GM23248 (cell line): ENCODE results near the gene IL6R. TPM values are rescaled to one million over a fixed set of nuclear protein-coding genes. Genes with fewer than 3 reads are reported as not detected.

Experiments
- DNase-seq: peaks from one replicate; pipeline ENCODE4 v3.0.0-alpha.2; 2015
- H2AFZ ChIP-seq: fragments of 200-600 bp; sonication (generic); 2 replicates; pipeline ENCODE4 v1.6.1; 2016; ENCODE audit warnings: antibody characterized with exemption
- H3F3A ChIP-seq: fragments of 200-600 bp; sonication (generic); 2 replicates; pipeline ENCODE4 v1.6.1; 2016; ENCODE audit warnings: mild to moderate bottlenecking, antibody characterized with exemption, mixed run types; ENCODE audit not compliant: insufficient read depth
- H3K27ac ChIP-seq: fragments of 200-600 bp; sonication (generic); 2 replicates; pipeline ENCODE4 v1.5.1; 2016; ENCODE audit warnings: mild to moderate bottlenecking
- H3K27me3 ChIP-seq: fragments of 200-600 bp; sonication (generic); replicated peaks from 2 replicates; pipeline ENCODE4 v1.6.1; 2016; ENCODE audit warnings: mild to moderate bottlenecking; ENCODE audit not compliant: insufficient read depth
- H3K36me3 ChIP-seq: fragments of 200-600 bp; sonication (generic); 2 replicates; pipeline ENCODE4 v1.6.1; 2016; ENCODE audit warnings: low read depth, mild to moderate bottlenecking
- H3K4me1 ChIP-seq: fragments of 200-600 bp; sonication (generic); 2 replicates; pipeline ENCODE4 v1.6.1; 2016; ENCODE audit warnings: mild to moderate bottlenecking; ENCODE audit not compliant: insufficient read depth
- H3K4me2 ChIP-seq: fragments of 200-600 bp; sonication (generic); one replicate; pipeline ENCODE4 v1.6.1; 2016; ENCODE audit warnings: mild to moderate bottlenecking; ENCODE audit not compliant: unreplicated experiment
- H3K4me3 ChIP-seq: fragments of 200-600 bp; sonication (generic); 2 replicates; pipeline ENCODE4 v1.5.1; 2016; ENCODE audit warnings: mild to moderate bottlenecking
- H3K79me2 ChIP-seq: fragments of 200-600 bp; sonication (generic); 2 replicates; pipeline ENCODE4 v1.6.1; 2016; ENCODE audit warnings: mild to moderate bottlenecking; ENCODE audit not compliant: insufficient read depth
- H3K9ac ChIP-seq: fragments of 200-600 bp; sonication (generic); 2 replicates; pipeline ENCODE4 v1.6.1; 2016; ENCODE audit warnings: mild to moderate bottlenecking
- H3K9me2 ChIP-seq: fragments of 200-600 bp; sonication (generic); 2 replicates; pipeline ENCODE4 v1.6.1; 2016; ENCODE audit warnings: mixed run types, mild to moderate bottlenecking, moderate library complexity; ENCODE audit not compliant: insufficient read depth
- H3K9me3 ChIP-seq: fragments of 200-600 bp; sonication (generic); one replicate; pipeline ENCODE4 v1.6.1; 2017; ENCODE audit warnings: low read depth
- H4K20me1 ChIP-seq: fragments of 200-600 bp; sonication (generic); 2 replicates; pipeline ENCODE4 v1.6.0; 2016; ENCODE audit not compliant: insufficient read depth
- EZH2 ChIP-seq: fragments of 200-600 bp; sonication (generic); IDR thresholded peaks from 2 replicates; pipeline ENCODE4 v1.6.1; 2018; ENCODE audit warnings: antibody characterized with exemption, mild to moderate bottlenecking; ENCODE audit not compliant: insufficient read depth, poor library complexity, severe bottlenecking
- EZH2phosphoT487 ChIP-seq: fragments of 200-600 bp; sonication (generic); IDR thresholded peaks from 2 replicates; pipeline ENCODE4 v1.6.1; 2018; ENCODE audit warnings: antibody characterized with exemption, moderate library complexity, mild to moderate bottlenecking, low read depth; ENCODE audit not compliant: insufficient read depth
- WGBS, 2 experiments: methylation state at CpG; one replicate each; pipeline ENCODE4 v1.1.6; 2015 to 2017; ENCODE audit warnings: low lambda C conversion rate in 2 of 2, low coverage in 1 of 2; ENCODE audit errors: missing lambda C conversion rate in 2 of 2; 5-methylcytosine and 5-hydroxymethylcytosine counted together
- in situ Hi-C: fragments of 300-500 bp; cut with MboI; formaldehyde crosslinking; loops from 2 replicates; pipeline ENCODE4 v1.15.0; 2020
- polyA plus RNA-seq: library from polyadenylated mRNA; unstranded; fragments of >200 nt; fragmentation: Nextera tagmentation; extraction: Ambion mirVana; gene quantifications from 2 replicates; pipeline ENCODE4 v1.2.1, GENCODE V29; 2016
- total RNA-seq: library from RNA; depleted of rRNA; stranded (reverse); fragments of >200 nt; shearing (Covaris generic); gene quantifications from 2 replicates; pipeline ENCODE4 v1.2.3, GENCODE V29; 2014

IL6R gene
- total and polyA plus RNA-seq, 2 experiments from 2014 or later, result 2.1 to 8.8 TPM

GRCh38 chr1:154479764-154480421 lies 74.8 kb downstream of the IL6R start:
- Histone ChIP-seq H3K27ac (no peak overlapping the region), H3K9me3 (no peaks in the 10 kb centered on the region), H3K79me2 (no peaks in the 10 kb centered on the region), H2AFZ (peak overlapping the region; percentile 76), H3F3A (0 out of 2 replicates have a peak, but pooled peaks cover 3% of the 10 kb centered on the region), H3K36me3 (no peaks in the 10 kb centered on the region), H3K4me3 (no peak overlapping the region), H3K9me2 (no peaks in the 10 kb centered on the region), H3K4me1 (peaks cover 4% of the 10 kb centered on the region; the same call in 1 of the 2 replicates), H3K27me3 (no peaks in the 10 kb centered on the region), H3K9ac (peak overlapping the region; percentile 24; the same call in 1 of the 2 replicates), H3K4me2 (no peak overlapping the region), H4K20me1 (no peaks in the 10 kb centered on the region)
- in situ Hi-C loops, result loop anchor here (10.0 kb wide), 1 partner anchor 405 kb away; no protein-coding TSS in a partner anchor
- DNase-seq, result peak; percentile 83
- 41 to 44% methylated on average over 9 of the region's 9 CpGs for WGBS, 2 experiments
- TF ChIP-seq EZH2phosphoT487, result no peak
- TF ChIP-seq EZH2, result no peak

GRCh38 chr1:154481053-154481452 lies 75.9 kb downstream of the IL6R start:
- H3K79me2 ChIP-seq, result no peaks in the 10 kb centered on the region
- H3K27me3 ChIP-seq, result no peaks in the 10 kb centered on the region
- in situ Hi-C loops, result loop anchor here (10.0 kb wide), 1 partner anchor 404 kb away; no protein-coding TSS in a partner anchor
- 0 out of 2 replicates have a peak, but pooled peaks cover 3% of the 10 kb centered on the region for H3F3A ChIP-seq
- H3K9me3 ChIP-seq, result no peaks in the 10 kb centered on the region
- no peak overlapping the region for H3K4me3 ChIP-seq
- DNase-seq, result no peak
- H3K4me2 ChIP-seq, result no peak overlapping the region
- no peak overlapping the region for H3K27ac ChIP-seq
- no peak overlapping the region for H2AFZ ChIP-seq
- TF ChIP-seq EZH2phosphoT487 (no peak), EZH2 (no peak)
- WGBS, 2 experiments, result 46 to 52% methylated on average over 1 of the region's 1 CpG
- peaks cover 4% of the 10 kb centered on the region; the same call in 1 of the 2 replicates for H3K4me1 ChIP-seq
- H3K9ac ChIP-seq, result no peak overlapping the region
- no peaks in the 10 kb centered on the region for H3K9me2 ChIP-seq
- H3K36me3 ChIP-seq, result no peaks in the 10 kb centered on the region
- H4K20me1 ChIP-seq, result no peaks in the 10 kb centered on the region

GRCh38 chr1:154483941-154484803 lies 79.0 kb downstream of the IL6R start:
- Histone ChIP-seq H3K79me2 (no peaks in the 10 kb centered on the region), H3K4me1 (no peaks in the 10 kb centered on the region), H3K36me3 (no peaks in the 10 kb centered on the region), H3K9me3 (no peaks in the 10 kb centered on the region), H3K9ac (no peak overlapping the region), H3F3A (0 out of 2 replicates have a peak, but pooled peaks cover 3% of the 10 kb centered on the region), H3K27me3 (peaks cover 2% of the 10 kb centered on the region; the same call in 1 of the 2 replicates), H3K9me2 (no peaks in the 10 kb centered on the region), H3K4me2 (no peak overlapping the region), H3K27ac (no peak overlapping the region), H3K4me3 (no peak overlapping the region), H2AFZ (no peak overlapping the region), H4K20me1 (no peaks in the 10 kb centered on the region)
- DNase-seq, result peak; percentile 35
- TF ChIP-seq EZH2 (no peak), EZH2phosphoT487 (no peak)
- in situ Hi-C loops, result loop anchor here (10.0 kb wide), 1 partner anchor 401 kb away; no protein-coding TSS in a partner anchor
- 84 to 89% methylated on average over 14 of the region's 14 CpGs for WGBS, 2 experiments

GRCh38 chr1:154485106-154485505 lies 80.0 kb downstream of the IL6R start:
- Histone ChIP-seq H3K4me3 (no peak overlapping the region), H3K4me2 (no peak overlapping the region), H3K4me1 (no peaks in the 10 kb centered on the region), H3K79me2 (no peaks in the 10 kb centered on the region), H3K9me2 (no peaks in the 10 kb centered on the region), H4K20me1 (no peaks in the 10 kb centered on the region), H3K27me3 (peaks cover 9% of the 10 kb centered on the region; the same call in 1 of the 2 replicates), H3F3A (0 out of 2 replicates have a peak, but pooled peaks cover 3% of the 10 kb centered on the region), H3K27ac (no peak overlapping the region), H2AFZ (no peak overlapping the region), H3K36me3 (no peaks in the 10 kb centered on the region), H3K9ac (no peak overlapping the region), H3K9me3 (no peaks in the 10 kb centered on the region)
- TF ChIP-seq EZH2 (no peak), EZH2phosphoT487 (no peak)
- in situ Hi-C loops, result loop anchor here (5.0 to 10.0 kb wide), 2 partner anchors 42 to 400 kb away; no protein-coding TSS in a partner anchor
- 83 to 87% methylated on average over 5 of the region's 5 CpGs for WGBS, 2 experiments
- no peak for DNase-seq
